Keratinocyte (primary cell): ENCODE results near the gene GLRX5. TPM values are rescaled to one million over a fixed set of nuclear protein-coding genes. Genes with fewer than 3 reads are reported as not detected.
"Not testable (repeated sequence)": the region's sequence is repeated elsewhere in the genome, so short reads cannot be mapped to it uniquely, and the experiment has no call there.

Source experiments
- DNase-seq: peaks from one replicate; pipeline ENCODE4 v3.0.0-alpha.2; 2011; ENCODE audit warnings: low read depth, missing footprints, low spot score
- FAIRE-seq: peaks from 2 replicates; lab custom pipeline; 2011; peaks lifted over from hg19 to GRCh38; lab: Jason Lieb, UNC
- H2AFZ ChIP-seq: 2 replicates; pipeline ENCODE4 v1.6.0; 2012; ENCODE audit warnings: low read length, control low read depth, inconsistent platforms; ENCODE audit not compliant: control insufficient read depth
- H3K27ac ChIP-seq: 2 replicates; pipeline ENCODE4 v1.5.1; 2011; ENCODE audit warnings: low read length; ENCODE audit not compliant: control insufficient read depth, insufficient read depth
- H3K27me3 ChIP-seq: 3 replicates; pipeline ENCODE4 v1.6.0; 2011; ENCODE audit warnings: low read length; ENCODE audit not compliant: control insufficient read depth, insufficient read depth; ENCODE audit errors: extremely low read depth
- H3K36me3 ChIP-seq, 2 experiments: 2 replicates in 1 of 2; 3 replicates in 1 of 2; pipeline ENCODE4 v1.5.1; 2011; ENCODE audit warnings: low read length in 2 of 2, mild to moderate bottlenecking in 1 of 2; ENCODE audit not compliant: control insufficient read depth in 2 of 2, insufficient read depth in 2 of 2; ENCODE audit errors: extremely low read depth in 1 of 2
- H3K4me1 ChIP-seq: 3 replicates; pipeline ENCODE4 v1.5.1; 2011; ENCODE audit warnings: low read length; ENCODE audit not compliant: control insufficient read depth, insufficient read depth; ENCODE audit errors: extremely low read depth
- H3K4me2 ChIP-seq: 3 replicates; pipeline ENCODE4 v1.6.0; 2011; ENCODE audit warnings: low read depth, low read length; ENCODE audit not compliant: control insufficient read depth, insufficient read depth; ENCODE audit errors: extremely low read depth
- H3K4me3 ChIP-seq, 3 experiments: fragments of 200-600 bp in 1 of 3; sonication (generic) in 1 of 3; 2 replicates in 2 of 3; 3 replicates in 1 of 3; pipeline ENCODE4 v1.5.1; 2011 to 2016; ENCODE audit warnings: low read length in 3 of 3, mild to moderate bottlenecking in 3 of 3, control low read depth in 2 of 3, inconsistent platforms in 1 of 3, low read depth in 1 of 3, mixed read lengths in 1 of 3, mixed run types in 1 of 3, moderate library complexity in 1 of 3; ENCODE audit not compliant: control insufficient read depth in 2 of 3, insufficient read depth in 2 of 3; ENCODE audit errors: extremely low read depth in 1 of 3
- H3K79me2 ChIP-seq: 2 replicates; pipeline ENCODE4 v1.6.0; 2012; ENCODE audit warnings: low read length; ENCODE audit not compliant: control insufficient read depth, insufficient read depth
- H3K9ac ChIP-seq: 3 replicates; pipeline ENCODE4 v1.6.0; 2011; ENCODE audit warnings: low read length; ENCODE audit not compliant: control insufficient read depth, insufficient read depth; ENCODE audit errors: extremely low read depth
- H3K9me1 ChIP-seq: 3 replicates; pipeline ENCODE4 v1.6.0; 2011; ENCODE audit warnings: low read length; ENCODE audit not compliant: control insufficient read depth, insufficient read depth; ENCODE audit errors: extremely low read depth
- H3K9me3 ChIP-seq: 2 replicates; pipeline ENCODE4 v1.5.1; 2012; ENCODE audit warnings: low read depth, low read length; ENCODE audit not compliant: control insufficient read depth
- H4K20me1 ChIP-seq: 3 replicates; pipeline ENCODE4 v1.6.0; 2011; ENCODE audit warnings: low read length; ENCODE audit not compliant: control insufficient read depth, insufficient read depth; ENCODE audit errors: extremely low read depth
- EZH2 ChIP-seq: IDR thresholded peaks from one replicate; pipeline ENCODE4 v1.6.1; 2012; ENCODE audit warnings: inconsistent platforms, mild to moderate bottlenecking, low read length, moderate library complexity
- dilution Hi-C: fragments of 300-500 bp; cut with MboI; formaldehyde crosslinking; loops from one replicate; pipeline ENCODE4 v1.7.0; 2020; ENCODE audit warnings: low sequenced_read_pairs; ENCODE audit not compliant: extremely low pct_ligation_motif_present
- polyA plus RNA-seq, 5 experiments: library from polyadenylated mRNA; depleted of rRNA in 3 of 5; stranded (reverse) in 3 of 5; stranded (forward) in 1 of 5; unstranded in 1 of 5; fragments of >200 nt; gene quantifications; 1 replicate in 1 of 5; 2 replicates in 3 of 5; 3 replicates in 1 of 5; pipeline versions ENCODE4 v1.2.1 to v1.2.3, GENCODE V29; 2011 to 2012; ENCODE audit warnings: missing spikeins in 2 of 5, low read depth in 1 of 5, low replicate concordance in 1 of 5
- small RNA-seq, 3 experiments: library from RNA; depleted of rRNA; stranded (forward); fragments of <200 nt; gene quantifications; one replicate each; pipeline ENCODE3, GENCODE V24; 2012; ENCODE audit warnings: low read depth in 3 of 3, low replicate concordance in 1 of 3; ENCODE audit not compliant: insufficient read length in 3 of 3

The GLRX5 gene
- polyA plus RNA-seq, 1 donor (not counting 4 experiments of a cell fraction or from before 2014, with no cell fraction given) = 60.9 TPM

- H3K27me3 ChIP-seq = no peaks in the 10 kb centered on the region
- TF ChIP-seq EZH2 = no peak
- no peak overlapping the region for H3K27ac ChIP-seq
- H3K36me3 ChIP-seq = no peaks in the 10 kb centered on the region
- H3K4me1 ChIP-seq = no peaks in the 10 kb centered on the region
- H3K4me2 ChIP-seq = no peak overlapping the region
- H4K20me1 ChIP-seq = no peaks in the 10 kb centered on the region
- DNase-seq = no peak
- no peaks in the 10 kb centered on the region for H3K9me3 ChIP-seq
- H2AFZ ChIP-seq = no peak overlapping the region
- no peak overlapping the region for H3K9ac ChIP-seq
- no peak overlapping the region for H3K4me3 ChIP-seq
- H3K79me2 ChIP-seq = no peaks in the 10 kb centered on the region
- no peak for FAIRE-seq
- H3K9me1 ChIP-seq = no peaks in the 10 kb centered on the region
- dilution Hi-C loops = no loop called here
These were observed 51.2 kb downstream of the GLRX5 start for GRCh38 chr14:95585953-95586620.

- H4K20me1 ChIP-seq, H3K4me3 ChIP-seq, FAIRE-seq, DNase-seq, H3K36me3 ChIP-seq, H3K4me1 ChIP-seq, H3K27me3 ChIP-seq, H3K9me1 ChIP-seq, H3K9me3 ChIP-seq, H3K9ac ChIP-seq, H3K4me2 ChIP-seq, H3K27ac ChIP-seq, dilution Hi-C loops, H2AFZ ChIP-seq, H3K79me2 ChIP-seq: not testable (repeated sequence)
These were observed 56.3 kb downstream of the GLRX5 start for GRCh38 chr14:95591182-95591581.

Small RNAs within 50 kb of the gene (small RNA-seq; reads per million reads assigned to genes)
- gene SCARNA13 = 4.1 to 10.5 (median 6.0) reads per million in 3 experiments

Other genes starting within 250 kb of the GLRX5 start
- gene CLMN, start 215.1 kb upstream of the GLRX5 start, polyA plus RNA-seq = 2.9 to 7.0 TPM (median 6.1 TPM) in 3 replicates
- 0.32 to 1.3 TPM (median 1.0 TPM) in 3 replicates for gene SYNE3, start 18.4 kb upstream of the GLRX5 start, polyA plus RNA-seq
- not detected in 3 replicates for gene TCL1B, start 151.4 kb downstream of the GLRX5 start, polyA plus RNA-seq
- gene TCL1A, start 179.1 kb downstream of the GLRX5 start, polyA plus RNA-seq = not detected in 3 replicates